ENCODE results near the gene TRAPPC4.
"Not testable (repeated sequence)": the region's sequence is repeated elsewhere in the genome, so short reads cannot be mapped to it uniquely, and the experiment has no call there.

Gene TRAPPC4

DNA sequence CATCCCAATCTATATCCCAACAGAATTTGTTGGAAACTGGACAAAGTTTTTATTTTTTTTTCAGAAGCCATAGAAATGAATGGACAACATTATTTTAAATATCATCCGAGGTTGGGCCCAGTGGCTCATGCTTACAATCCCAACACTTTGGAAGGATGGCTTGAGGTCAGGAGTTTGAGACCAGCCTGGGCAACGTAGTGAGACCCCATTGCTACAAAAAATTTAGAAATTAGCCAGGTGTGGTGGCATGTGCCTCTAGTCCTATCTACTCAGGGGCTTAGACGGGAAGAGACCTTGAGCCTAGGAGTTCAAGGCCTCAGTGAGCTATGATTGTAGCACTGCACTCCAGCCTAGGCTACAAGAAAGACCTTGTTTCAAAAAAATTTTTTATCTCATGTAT lies 16.2 kb downstream of the TRAPPC4 start:
- ATAC-seq: no peak
- no peak for DNase-seq

DNA sequence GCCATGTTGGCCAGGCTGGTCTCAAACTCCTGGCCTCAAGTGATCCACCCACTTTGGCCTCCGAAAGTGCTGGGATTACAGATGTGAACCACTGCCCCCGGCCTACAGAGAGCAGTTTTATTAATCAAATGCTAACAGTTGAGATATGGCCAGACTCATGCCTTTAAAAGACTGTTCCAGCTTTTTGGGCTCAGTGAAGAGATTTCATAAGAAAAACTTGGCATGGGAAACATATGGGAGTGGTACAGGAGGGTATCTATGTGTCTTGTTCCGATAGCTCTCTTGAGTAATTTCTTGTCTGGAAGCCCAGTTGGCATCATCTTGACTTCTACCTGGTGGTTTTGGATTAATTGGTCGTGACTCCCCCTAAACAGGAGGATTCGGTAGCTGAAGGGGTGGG lies 20.3 kb downstream of the TRAPPC4 start:
- no peak for DNase-seq
- no peak for ATAC-seq

GRCh38 chr11:119039471-119039870 lies 20.9 kb downstream of the TRAPPC4 start:
- not testable (repeated sequence) for DNase-seq, ATAC-seq

- DNase-seq: no peak
- ATAC-seq: peak; percentile 42
Observed at GRCh38 chr11:119041821-119042514, 23.4 kb downstream of the TRAPPC4 start.

GRCh38 chr11:119042927-119043326 lies 24.4 kb downstream of the TRAPPC4 start:
- ATAC-seq (no peak), DNase-seq (no peak)

GRCh38 chr11:119044708-119045107 lies 26.1 kb downstream of the TRAPPC4 start:
- no peak for ATAC-seq
- no peak for DNase-seq

DNA sequence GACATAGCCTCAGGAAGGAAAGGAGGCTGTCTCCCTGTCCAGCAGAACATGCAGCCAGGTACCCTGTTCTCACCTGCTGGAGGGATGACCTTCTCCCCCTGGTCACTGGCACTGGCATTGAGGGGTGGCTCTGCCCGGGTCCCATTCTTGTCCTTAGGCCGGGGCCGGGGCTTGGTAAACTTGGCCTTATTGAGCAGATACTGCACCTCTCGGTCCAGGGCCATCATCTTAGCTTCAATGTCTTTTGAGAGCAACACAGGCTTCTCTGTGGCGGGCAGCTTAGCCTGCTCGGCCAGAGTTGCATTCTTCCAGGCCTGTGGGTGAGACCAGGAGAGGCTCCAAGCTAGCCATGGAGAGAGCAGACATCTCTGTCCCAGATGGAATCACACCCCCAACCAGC lies 27.9 kb downstream of the TRAPPC4 start:
- DNase-seq (no peak), ATAC-seq (no peak)

- no peak for ATAC-seq
- DNase-seq: no peak
Observed at GRCh38 chr11:119047205-119047604, 28.6 kb downstream of the TRAPPC4 start.

DNA sequence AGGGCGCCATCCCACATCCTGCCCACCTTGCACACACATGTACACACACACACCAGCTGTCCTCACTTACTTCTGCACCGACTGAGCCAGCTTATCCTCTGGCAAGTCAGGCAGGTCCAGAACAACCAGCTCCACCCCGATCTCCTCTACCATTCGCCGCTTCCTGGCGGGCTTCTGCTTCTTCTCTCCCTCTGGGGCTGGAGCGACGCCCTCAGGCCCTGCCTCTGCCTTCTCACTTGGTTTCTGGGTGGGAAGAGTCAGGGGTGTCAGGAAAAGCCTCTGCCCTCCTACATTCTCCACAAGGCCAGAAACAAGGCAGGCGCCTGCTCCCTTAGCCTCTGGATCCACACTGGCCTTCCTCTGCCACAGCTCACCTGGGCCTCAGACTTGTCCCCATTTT lies 30.1 kb downstream of the TRAPPC4 start:
- ATAC-seq (no peak), DNase-seq (no peak)

DNA sequence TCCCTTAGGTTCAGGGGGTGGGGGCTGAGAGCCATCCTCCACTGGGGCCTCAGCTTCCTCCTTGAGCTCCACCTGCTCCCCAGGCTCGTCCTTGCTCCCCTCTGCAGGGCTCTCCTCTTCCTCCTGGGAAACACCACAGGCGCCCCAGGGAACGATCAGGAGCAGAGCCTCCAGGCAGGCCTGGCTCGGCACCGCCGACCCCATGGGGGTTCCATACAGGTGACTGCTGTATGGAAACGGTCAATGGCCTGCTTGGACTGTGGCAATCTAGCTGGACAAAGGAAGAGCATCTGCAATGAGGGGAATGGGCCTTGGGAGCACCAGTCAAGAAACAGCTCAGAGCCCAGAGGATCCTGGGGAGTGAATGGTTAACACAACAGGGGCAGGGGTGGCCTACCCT lies 30.5 kb downstream of the TRAPPC4 start:
- DNase-seq (no peak), ATAC-seq (no peak)

DNA sequence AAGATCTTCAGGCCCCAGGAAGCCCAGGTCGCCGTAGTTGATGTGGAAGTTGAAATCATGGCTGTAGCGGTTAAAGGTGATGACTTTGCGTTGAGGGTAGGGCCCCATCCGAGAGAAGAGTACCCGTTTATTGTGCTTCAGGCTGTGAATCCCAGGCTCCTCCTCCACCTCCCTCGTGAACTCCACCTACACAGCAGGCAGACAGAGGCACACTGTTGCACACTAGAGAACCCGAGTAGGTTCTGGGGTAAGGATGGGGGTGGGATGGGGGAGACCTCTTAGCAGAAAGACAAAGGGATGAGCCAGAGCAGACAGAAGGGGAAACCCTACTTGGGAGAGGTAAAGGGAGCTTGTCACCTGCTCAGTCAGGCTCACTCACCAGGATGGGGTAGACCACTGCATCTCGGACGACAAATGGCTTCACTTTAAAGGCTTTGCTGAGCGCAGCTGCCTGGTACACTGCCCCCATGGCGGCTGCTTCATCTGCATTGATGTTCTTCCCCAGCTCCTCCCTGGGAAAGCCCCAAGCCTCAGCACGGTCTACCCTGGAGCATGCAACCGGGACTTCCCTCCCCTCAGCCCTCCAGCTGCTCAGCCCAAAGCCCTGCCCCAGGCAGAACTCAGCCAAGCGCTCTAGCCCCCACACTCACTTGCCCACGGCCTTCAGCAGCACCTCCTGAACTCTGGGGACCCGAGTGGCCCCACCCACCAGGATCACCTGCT lies 33.0 kb downstream of the TRAPPC4 start:
- ATAC-seq (peak; percentile 51), DNase-seq (peak; percentile 37)

DNA sequence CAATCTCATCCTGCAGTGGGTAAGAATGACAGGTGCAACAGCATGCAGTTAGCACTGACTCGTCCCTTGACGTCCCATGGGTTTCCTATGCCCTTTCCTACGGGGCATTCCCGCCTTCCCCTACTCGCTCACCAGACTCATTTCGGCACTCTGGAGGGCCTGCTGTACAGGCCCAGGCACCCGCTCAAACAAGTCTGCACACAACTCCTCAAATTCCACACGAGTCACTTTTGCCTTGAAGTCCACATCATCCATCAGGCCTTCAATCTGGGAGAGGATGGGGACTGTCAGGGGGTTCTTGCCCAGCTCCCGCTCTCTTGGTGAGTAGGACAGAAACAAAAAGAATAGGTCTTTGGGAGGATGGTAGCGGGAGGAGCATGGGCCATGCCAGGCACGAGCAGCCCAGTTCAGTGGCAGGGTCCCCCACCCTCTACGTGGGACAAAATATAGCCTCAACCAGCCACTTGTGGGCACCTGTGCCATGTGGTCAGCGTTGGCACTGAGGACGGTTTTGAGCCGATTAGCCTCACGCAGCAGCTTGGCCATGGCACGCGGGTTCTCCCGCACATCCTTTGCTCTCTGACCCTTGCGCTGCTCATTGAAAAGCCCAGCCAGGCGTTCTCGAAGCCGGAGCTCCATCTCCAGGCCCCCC lies 33.7 kb downstream of the TRAPPC4 start:
- ATAC-seq (no peak), DNase-seq (no peak)

- DNase-seq: no peak
- ATAC-seq: no peak
Observed at GRCh38 chr11:119054418-119054817, 35.9 kb downstream of the TRAPPC4 start.

GRCh38 chr11:119055901-119056300 lies 37.3 kb downstream of the TRAPPC4 start:
- ATAC-seq (no peak), DNase-seq (peak; percentile 19)

GRCh38 chr11:119056421-119056999 lies 37.9 kb downstream of the TRAPPC4 start:
- ATAC-seq (peak; percentile 3), DNase-seq (peak; percentile 43)

- peak; percentile 100 for DNase-seq
- ATAC-seq: peak; percentile 95
Observed at GRCh38 chr11:119057000-119057769, 38.6 kb downstream of the TRAPPC4 start, which contains the start of gene HYOU1. TSS of gene HYOU1 (minus strand) at chr11:119057205. CDS start at chr11:119056160, 1,045 bp downstream.

GRCh38 chr11:119059128-119059527 lies 40.6 kb downstream of the TRAPPC4 start:
- not testable (repeated sequence) for DNase-seq, ATAC-seq

GRCh38 chr11:119061256-119061655 lies 42.7 kb downstream of the TRAPPC4 start:
- no peak for ATAC-seq

DNA sequence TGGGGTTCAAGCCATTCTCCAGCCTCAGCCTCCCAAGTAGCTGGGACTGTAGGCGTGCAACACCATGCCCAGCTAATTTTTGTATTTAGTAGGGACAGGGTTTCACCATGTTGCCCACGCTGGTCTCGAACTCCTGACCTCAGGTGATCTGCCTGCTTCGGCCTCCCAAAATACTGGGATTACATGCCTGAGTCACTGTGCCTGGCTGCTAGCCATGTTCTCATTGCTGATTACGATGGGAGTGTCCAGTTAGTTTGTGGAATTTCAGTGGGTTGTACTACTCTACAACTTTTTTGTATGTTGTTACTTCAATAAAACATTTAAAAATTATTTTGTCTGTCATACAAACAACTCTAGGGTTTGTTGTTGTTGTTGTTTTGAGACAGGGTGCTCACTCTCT lies 44.2 kb downstream of the TRAPPC4 start:
- DNase-seq (no peak), ATAC-seq (no peak)

More at GRCh38 chr11:119061256-119061655, 42.7 kb downstream of the TRAPPC4 start:
- DNase-seq: no peak

GRCh38 chr11:119065369-119065768 lies 46.8 kb downstream of the TRAPPC4 start:
- ATAC-seq (peak; percentile 37), DNase-seq (peak; percentile 39)

DNA sequence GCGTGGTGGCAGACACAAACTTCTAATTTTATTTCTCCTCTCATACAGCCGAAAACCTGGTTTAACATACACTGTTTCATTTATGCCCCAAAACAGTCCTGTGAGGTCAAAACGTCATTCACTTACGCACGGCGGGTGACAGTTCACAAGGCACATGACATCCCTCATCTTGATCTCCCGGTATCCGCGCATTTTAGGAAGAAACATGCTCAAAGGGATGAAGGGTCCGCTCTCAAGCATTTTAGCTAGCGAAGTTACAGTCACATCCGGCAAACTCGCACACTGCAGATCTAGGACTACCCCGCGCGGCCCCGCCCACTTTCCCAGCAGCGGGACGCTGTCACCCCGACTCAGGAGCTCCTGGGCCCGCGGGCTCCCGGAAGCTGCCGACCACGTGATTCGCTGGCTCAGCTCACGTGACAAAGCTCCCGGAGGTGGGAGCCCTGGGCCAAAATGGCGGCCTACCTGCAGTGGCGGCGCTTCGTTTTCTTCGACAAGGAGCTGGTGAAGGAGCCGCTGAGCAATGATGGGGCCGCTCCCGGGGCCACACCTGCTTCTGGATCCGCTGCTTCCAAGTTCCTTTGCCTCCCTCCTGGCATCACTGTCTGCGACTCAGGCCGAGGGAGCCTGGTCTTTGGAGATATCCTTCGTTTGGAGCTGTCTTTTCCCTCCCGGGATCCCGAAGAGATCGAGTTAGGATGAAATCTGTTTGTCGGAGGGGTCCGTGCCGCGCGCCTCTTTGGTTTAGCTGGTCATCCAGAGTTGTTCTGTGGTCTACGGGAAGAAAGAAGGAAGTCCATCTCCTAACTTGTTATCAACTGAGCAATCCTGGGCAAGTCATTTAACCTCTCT lies 49.0 kb downstream of the TRAPPC4 start, which contains the start of gene VPS11:
VPS11 (plus strand) TSS at position 448 of the 852 bp plus-strand sequence; CDS start at position 454, 6 bp downstream.
- DNase-seq (peak; percentile 99), ATAC-seq (peak; percentile 99)

Measured in stimulated activated naive CD8-positive, alpha-beta T cell treated with anti-CD3 and anti-CD28 coated beads, Interleukin-15, Interleukin-2, amounts not matched to agents 100 U/mL and 50 U/mL, for 24 hours (primary cell).